Gastroesophageal sphincter (tissue), 3 donors: ENCODE measurements around the gene RGS17.

ENCODE experiments used
- EP300 ChIP-seq: sonication (generic); formaldehyde crosslinking; IDR thresholded peaks from one replicate; pipeline ENCODE4 v1.6.1; 2017; ENCODE audit warnings: antibody characterized with exemption, mild to moderate bottlenecking
- POLR2A ChIP-seq, 2 donors: fragments of 450-650 bp; IDR thresholded peaks; one replicate each; pipeline ENCODE4 v1.6.1; 2017; ENCODE audit warnings: antibody characterized with exemption in 2 of 2, mild to moderate bottlenecking in 2 of 2, moderate library complexity in 1 of 2
- TF ChIP-seq, protein P1 (sequence below), 4 experiments: fragments of 200-600 bp in 2 of 4; fragments of 450-650 bp in 2 of 4; sonication (generic) in 1 of 4; IDR thresholded peaks; one replicate each; pipeline ENCODE4 v1.5.1; 2017 to 2019; ENCODE audit warnings: antibody characterized with exemption in 4 of 4, mild to moderate bottlenecking in 2 of 4, moderate library complexity in 2 of 4

DNA sequence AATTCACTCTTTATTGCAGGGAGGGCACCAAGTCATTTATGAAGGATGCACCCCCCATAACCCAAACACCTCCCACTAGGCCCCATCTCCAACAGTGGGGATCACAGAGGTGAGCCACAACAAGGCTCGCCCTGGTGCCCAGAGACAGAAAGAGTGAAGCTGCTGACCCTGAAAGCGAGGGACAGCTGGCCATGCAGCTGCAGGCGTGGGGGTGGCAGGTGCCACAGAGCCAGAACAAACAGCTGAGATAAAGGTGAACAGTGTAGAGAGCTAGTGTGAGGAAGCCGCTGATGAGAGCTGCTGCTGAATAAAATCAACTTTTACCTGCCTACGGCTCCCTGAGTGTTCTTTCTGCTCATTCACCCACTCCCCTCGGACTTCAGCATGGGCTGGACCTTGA is 18.8 kb upstream of the RGS17 start:
- TF ChIP-seq POLR2A (IDR thresholded peaks at IDR 0.05): no peak
- no peak for TF ChIP-seq EP300
- TF ChIP-seq, protein P1, sequence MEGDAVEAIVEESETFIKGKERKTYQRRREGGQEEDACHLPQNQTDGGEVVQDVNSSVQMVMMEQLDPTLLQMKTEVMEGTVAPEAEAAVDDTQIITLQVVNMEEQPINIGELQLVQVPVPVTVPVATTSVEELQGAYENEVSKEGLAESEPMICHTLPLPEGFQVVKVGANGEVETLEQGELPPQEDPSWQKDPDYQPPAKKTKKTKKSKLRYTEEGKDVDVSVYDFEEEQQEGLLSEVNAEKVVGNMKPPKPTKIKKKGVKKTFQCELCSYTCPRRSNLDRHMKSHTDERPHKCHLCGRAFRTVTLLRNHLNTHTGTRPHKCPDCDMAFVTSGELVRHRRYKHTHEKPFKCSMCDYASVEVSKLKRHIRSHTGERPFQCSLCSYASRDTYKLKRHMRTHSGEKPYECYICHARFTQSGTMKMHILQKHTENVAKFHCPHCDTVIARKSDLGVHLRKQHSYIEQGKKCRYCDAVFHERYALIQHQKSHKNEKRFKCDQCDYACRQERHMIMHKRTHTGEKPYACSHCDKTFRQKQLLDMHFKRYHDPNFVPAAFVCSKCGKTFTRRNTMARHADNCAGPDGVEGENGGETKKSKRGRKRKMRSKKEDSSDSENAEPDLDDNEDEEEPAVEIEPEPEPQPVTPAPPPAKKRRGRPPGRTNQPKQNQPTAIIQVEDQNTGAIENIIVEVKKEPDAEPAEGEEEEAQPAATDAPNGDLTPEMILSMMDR (IDR thresholded peaks at IDR 0.05): no peak
